ENCODE results near the gene TBCC.

DNA sequence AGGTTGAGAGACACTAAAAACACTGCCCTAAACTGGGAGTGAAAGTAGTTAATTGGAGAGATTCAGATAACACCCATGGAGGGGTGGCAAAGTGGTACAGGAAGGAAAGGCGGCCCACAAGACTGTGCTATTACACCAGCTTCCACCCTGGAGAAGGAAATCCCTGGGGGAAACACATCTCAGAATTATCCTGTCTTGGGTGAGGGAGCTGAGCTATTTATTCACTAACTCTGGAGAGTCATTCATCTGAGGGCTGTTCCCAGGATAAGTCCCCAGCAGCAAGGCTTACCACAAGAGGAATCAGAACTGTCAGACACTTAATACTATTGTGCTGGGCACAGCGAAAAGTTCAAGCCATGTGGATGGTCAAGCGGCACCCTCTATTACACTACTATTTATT lies 9.9 kb downstream of the TBCC start:
- TF ChIP-seq, protein P1, sequence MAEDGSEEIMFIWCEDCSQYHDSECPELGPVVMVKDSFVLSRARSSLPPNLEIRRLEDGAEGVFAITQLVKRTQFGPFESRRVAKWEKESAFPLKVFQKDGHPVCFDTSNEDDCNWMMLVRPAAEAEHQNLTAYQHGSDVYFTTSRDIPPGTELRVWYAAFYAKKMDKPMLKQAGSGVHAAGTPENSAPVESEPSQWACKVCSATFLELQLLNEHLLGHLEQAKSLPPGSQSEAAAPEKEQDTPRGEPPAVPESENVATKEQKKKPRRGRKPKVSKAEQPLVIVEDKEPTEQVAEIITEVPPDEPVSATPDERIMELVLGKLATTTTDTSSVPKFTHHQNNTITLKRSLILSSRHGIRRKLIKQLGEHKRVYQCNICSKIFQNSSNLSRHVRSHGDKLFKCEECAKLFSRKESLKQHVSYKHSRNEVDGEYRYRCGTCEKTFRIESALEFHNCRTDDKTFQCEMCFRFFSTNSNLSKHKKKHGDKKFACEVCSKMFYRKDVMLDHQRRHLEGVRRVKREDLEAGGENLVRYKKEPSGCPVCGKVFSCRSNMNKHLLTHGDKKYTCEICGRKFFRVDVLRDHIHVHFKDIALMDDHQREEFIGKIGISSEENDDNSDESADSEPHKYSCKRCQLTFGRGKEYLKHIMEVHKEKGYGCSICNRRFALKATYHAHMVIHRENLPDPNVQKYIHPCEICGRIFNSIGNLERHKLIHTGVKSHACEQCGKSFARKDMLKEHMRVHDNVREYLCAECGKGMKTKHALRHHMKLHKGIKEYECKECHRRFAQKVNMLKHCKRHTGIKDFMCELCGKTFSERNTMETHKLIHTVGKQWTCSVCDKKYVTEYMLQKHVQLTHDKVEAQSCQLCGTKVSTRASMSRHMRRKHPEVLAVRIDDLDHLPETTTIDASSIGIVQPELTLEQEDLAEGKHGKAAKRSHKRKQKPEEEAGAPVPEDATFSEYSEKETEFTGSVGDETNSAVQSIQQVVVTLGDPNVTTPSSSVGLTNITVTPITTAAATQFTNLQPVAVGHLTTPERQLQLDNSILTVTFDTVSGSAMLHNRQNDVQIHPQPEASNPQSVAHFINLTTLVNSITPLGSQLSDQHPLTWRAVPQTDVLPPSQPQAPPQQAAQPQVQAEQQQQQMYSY (CRISPR knock-in tag; IDR thresholded peaks at IDR 0.05), result no peak
- TF ChIP-seq EZH2 (conservative IDR thresholded peaks at IDR 0.05; ENCODE audit: low read depth, low read length) (no peak), DMAP1 (CRISPR knock-in tag; IDR thresholded peaks at IDR 0.05) (no peak), FOSL1 (CRISPR knock-in tag; IDR thresholded peaks at IDR 0.05; ENCODE audit: borderline replicate concordance) (no peak), RCOR2 (CRISPR knock-in tag; IDR thresholded peaks at IDR 0.05) (no peak)
- TF ChIP-seq, protein P2, sequence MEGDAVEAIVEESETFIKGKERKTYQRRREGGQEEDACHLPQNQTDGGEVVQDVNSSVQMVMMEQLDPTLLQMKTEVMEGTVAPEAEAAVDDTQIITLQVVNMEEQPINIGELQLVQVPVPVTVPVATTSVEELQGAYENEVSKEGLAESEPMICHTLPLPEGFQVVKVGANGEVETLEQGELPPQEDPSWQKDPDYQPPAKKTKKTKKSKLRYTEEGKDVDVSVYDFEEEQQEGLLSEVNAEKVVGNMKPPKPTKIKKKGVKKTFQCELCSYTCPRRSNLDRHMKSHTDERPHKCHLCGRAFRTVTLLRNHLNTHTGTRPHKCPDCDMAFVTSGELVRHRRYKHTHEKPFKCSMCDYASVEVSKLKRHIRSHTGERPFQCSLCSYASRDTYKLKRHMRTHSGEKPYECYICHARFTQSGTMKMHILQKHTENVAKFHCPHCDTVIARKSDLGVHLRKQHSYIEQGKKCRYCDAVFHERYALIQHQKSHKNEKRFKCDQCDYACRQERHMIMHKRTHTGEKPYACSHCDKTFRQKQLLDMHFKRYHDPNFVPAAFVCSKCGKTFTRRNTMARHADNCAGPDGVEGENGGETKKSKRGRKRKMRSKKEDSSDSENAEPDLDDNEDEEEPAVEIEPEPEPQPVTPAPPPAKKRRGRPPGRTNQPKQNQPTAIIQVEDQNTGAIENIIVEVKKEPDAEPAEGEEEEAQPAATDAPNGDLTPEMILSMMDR (CRISPR knock-in tag; IDR thresholded peaks at IDR 0.05), result no peak
- TF ChIP-seq, protein P3, sequence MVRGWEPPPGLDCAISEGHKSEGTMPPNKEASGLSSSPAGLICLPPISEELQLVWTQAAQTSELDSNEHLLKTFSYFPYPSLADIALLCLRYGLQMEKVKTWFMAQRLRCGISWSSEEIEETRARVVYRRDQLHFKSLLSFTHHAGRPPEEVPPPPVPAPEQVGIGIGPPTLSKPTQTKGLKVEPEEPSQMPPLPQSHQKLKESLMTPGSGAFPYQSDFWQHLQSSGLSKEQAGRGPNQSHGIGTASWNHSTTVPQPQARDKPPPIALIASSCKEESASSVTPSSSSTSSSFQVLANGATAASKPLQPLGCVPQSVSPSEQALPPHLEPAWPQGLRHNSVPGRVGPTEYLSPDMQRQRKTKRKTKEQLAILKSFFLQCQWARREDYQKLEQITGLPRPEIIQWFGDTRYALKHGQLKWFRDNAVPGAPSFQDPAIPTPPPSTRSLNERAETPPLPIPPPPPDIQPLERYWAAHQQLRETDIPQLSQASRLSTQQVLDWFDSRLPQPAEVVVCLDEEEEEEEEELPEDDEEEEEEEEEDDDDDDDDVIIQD (CRISPR knock-in tag; IDR thresholded peaks at IDR 0.05; ENCODE audit: low read depth), result no peak
- TF ChIP-seq, protein P4, sequence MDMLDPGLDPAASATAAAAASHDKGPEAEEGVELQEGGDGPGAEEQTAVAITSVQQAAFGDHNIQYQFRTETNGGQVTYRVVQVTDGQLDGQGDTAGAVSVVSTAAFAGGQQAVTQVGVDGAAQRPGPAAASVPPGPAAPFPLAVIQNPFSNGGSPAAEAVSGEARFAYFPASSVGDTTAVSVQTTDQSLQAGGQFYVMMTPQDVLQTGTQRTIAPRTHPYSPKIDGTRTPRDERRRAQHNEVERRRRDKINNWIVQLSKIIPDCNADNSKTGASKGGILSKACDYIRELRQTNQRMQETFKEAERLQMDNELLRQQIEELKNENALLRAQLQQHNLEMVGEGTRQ (IDR thresholded peaks at IDR 0.05; ENCODE audit: low read depth, low read length), result no peak
- TF ChIP-seq, protein P4 (CRISPR knock-in tag; IDR thresholded peaks at IDR 0.05; ENCODE audit: borderline replicate concordance), result no peak
- TF ChIP-seq, protein P5, sequence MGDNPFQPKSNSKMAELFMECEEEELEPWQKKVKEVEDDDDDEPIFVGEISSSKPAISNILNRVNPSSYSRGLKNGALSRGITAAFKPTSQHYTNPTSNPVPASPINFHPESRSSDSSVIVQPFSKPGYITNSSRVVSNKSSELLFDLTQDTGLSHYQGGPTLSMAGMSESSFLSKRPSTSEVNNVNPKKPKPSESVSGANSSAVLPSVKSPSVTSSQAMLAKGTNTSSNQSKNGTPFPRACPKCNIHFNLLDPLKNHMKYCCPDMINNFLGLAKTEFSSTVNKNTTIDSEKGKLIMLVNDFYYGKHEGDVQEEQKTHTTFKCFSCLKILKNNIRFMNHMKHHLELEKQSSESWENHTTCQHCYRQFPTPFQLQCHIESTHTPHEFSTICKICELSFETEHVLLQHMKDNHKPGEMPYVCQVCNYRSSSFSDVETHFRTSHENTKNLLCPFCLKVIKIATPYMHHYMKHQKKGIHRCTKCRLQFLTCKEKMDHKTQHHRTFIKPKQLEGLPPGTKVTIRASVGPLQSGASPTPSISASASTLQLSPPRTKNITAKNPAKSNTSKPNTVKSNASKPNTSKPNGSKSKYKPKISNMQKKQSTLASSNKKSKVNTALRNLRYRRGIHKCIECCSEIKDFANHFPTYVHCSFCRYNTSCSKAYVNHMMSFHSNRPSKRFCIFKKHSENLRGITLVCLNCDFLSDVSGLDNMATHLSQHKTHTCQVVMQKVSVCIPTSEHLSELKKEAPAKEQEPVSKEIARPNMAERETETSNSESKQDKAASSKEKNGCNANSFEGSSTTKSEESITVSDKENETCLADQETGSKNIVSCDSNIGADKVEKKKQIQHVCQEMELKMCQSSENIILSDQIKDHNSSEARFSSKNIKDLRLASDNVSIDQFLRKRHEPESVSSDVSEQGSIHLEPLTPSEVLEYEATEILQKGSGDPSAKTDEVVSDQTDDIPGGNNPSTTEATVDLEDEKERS (CRISPR knock-in tag; IDR thresholded peaks at IDR 0.05), result no peak
